DND-41 (cell line): ENCODE results near the gene RELCH.

Experiments used
- ATAC-seq: fragments of 200-7000 bp; cut with Tn5 transposase; 3 replicates; pipeline ENCODE4 v1.9.1; 2021; ENCODE audit warnings: low read depth; ENCODE audit not compliant: insufficient read depth
- DNase-seq: peaks from one replicate; pipeline ENCODE4 v3.0.0-alpha.2; 2020
- H2AFZ ChIP-seq: 2 replicates; pipeline ENCODE4 v1.6.0; 2012; ENCODE audit warnings: low read depth, low read length
- H3K27ac ChIP-seq: 2 replicates; pipeline ENCODE4 v1.5.1; 2012; ENCODE audit warnings: low read length, inconsistent platforms
- H3K27me3 ChIP-seq: fragments of 200-600 bp; sonication (generic); 2 replicates; pipeline ENCODE4 v1.6.0; 2012; ENCODE audit warnings: low read length, mild to moderate bottlenecking, inconsistent platforms; ENCODE audit not compliant: insufficient read depth, poor library complexity
- H3K36me3 ChIP-seq: 2 replicates; pipeline ENCODE4 v1.5.1; 2012; ENCODE audit warnings: low read length, inconsistent platforms; ENCODE audit not compliant: insufficient read depth
- H3K4me1 ChIP-seq: 2 replicates; pipeline ENCODE4 v1.5.1; 2012; ENCODE audit warnings: mild to moderate bottlenecking, low read length; ENCODE audit not compliant: insufficient read depth
- H3K4me2 ChIP-seq: 2 replicates; pipeline ENCODE4 v1.6.0; 2012; ENCODE audit warnings: mild to moderate bottlenecking, moderate library complexity, low read length, inconsistent platforms; ENCODE audit not compliant: insufficient read depth
- H3K4me3 ChIP-seq, 2 experiments: fragments of 200-600 bp in 1 of 2; shearing (Covaris generic) in 1 of 2; 2 replicates each; pipeline ENCODE4 v1.5.1; 2012 to 2016; ENCODE audit warnings: inconsistent platforms in 2 of 2, low read length in 2 of 2, mild to moderate bottlenecking in 2 of 2, low read depth in 1 of 2, moderate library complexity in 1 of 2
- H3K79me2 ChIP-seq: 2 replicates; pipeline ENCODE4 v1.6.0; 2012; ENCODE audit warnings: low read length, inconsistent platforms; ENCODE audit not compliant: insufficient read depth
- H3K9ac ChIP-seq: 2 replicates; pipeline ENCODE4 v1.6.0; 2012; ENCODE audit warnings: low read depth, mild to moderate bottlenecking, inconsistent platforms, low read length, moderate library complexity
- H3K9me3 ChIP-seq: 2 replicates; pipeline ENCODE4 v1.5.1; 2012; ENCODE audit warnings: low read length, moderate library complexity, mild to moderate bottlenecking, inconsistent platforms; ENCODE audit not compliant: insufficient read depth, severe bottlenecking
- H4K20me1 ChIP-seq: 2 replicates; pipeline ENCODE4 v1.6.0; 2012; ENCODE audit warnings: low read length; ENCODE audit not compliant: insufficient read depth
- EZH2 ChIP-seq: IDR thresholded peaks from 3 replicates; pipeline ENCODE4 v1.6.1; 2012; ENCODE audit warnings: borderline replicate concordance, low read depth, mild to moderate bottlenecking, moderate library complexity, low read length, inconsistent platforms; ENCODE audit not compliant: severe bottlenecking
- TF ChIP-seq, protein P1 (sequence below): IDR thresholded peaks from 2 replicates; pipeline ENCODE4 v1.5.1; 2012; ENCODE audit warnings: borderline replicate concordance, low read length, moderate library complexity, mild to moderate bottlenecking; ENCODE audit not compliant: poor library complexity, severe bottlenecking; ENCODE audit errors: extremely low read depth

RELCH gene

DNA sequence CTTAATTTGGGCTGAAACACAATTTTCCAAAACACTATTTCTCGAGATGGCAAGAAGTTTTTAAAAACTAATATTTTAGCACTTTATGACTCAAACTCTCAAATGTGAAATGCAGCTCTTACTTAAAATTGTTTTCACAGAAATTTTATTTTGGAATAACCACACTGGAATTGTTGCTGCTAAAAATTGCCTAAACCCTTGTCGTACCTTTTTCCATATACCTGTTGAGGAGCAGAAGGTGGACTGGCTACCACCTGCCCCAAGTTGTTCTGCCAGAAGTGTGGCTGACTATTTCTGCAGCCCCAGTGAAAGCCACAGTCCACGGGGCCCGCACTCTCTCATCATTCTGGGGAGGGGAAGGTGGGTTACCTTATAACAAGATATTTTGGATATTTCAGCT, 161.4 kb downstream of the RELCH start:
- no peaks in the 10 kb centered on the region for H3K36me3 ChIP-seq
- no peak for ATAC-seq
- H3K4me1 ChIP-seq: no peaks in the 10 kb centered on the region
- no peak overlapping the region for H3K9ac ChIP-seq
- H3K4me2 ChIP-seq: no peak overlapping the region
- H3K9me3 ChIP-seq: no peaks in the 10 kb centered on the region
- no peak overlapping the region for H3K4me3 ChIP-seq
- peaks cover 26% of the 10 kb centered on the region for H3K27me3 ChIP-seq
- TF ChIP-seq, protein P1, sequence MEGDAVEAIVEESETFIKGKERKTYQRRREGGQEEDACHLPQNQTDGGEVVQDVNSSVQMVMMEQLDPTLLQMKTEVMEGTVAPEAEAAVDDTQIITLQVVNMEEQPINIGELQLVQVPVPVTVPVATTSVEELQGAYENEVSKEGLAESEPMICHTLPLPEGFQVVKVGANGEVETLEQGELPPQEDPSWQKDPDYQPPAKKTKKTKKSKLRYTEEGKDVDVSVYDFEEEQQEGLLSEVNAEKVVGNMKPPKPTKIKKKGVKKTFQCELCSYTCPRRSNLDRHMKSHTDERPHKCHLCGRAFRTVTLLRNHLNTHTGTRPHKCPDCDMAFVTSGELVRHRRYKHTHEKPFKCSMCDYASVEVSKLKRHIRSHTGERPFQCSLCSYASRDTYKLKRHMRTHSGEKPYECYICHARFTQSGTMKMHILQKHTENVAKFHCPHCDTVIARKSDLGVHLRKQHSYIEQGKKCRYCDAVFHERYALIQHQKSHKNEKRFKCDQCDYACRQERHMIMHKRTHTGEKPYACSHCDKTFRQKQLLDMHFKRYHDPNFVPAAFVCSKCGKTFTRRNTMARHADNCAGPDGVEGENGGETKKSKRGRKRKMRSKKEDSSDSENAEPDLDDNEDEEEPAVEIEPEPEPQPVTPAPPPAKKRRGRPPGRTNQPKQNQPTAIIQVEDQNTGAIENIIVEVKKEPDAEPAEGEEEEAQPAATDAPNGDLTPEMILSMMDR: no peak
- TF ChIP-seq EZH2: no peak
- no peak overlapping the region for H2AFZ ChIP-seq
- H3K27ac ChIP-seq: no peak overlapping the region
- no peak for DNase-seq
- no peaks in the 10 kb centered on the region for H3K79me2 ChIP-seq
- no peaks in the 10 kb centered on the region for H4K20me1 ChIP-seq

DNA sequence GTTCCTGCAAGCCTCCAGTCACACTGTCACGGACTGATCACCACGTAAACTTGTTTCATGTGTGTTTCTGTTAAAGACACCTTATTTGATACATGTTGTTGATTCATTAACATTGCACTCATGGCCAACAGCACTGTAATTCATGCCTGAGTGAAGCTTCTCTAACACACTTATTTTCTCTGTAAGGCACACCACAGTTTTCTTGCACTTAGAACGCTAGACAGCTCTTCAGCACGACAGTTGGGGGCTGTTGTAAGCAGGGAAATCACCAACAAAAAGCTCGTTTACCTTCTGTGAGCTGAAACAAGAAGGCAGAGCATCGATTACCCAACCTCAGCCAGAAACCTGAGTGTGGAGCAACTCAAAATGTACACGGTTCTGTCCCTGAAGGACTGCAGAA, 166.1 kb downstream of the RELCH start:
- ATAC-seq: no peak

DNA sequence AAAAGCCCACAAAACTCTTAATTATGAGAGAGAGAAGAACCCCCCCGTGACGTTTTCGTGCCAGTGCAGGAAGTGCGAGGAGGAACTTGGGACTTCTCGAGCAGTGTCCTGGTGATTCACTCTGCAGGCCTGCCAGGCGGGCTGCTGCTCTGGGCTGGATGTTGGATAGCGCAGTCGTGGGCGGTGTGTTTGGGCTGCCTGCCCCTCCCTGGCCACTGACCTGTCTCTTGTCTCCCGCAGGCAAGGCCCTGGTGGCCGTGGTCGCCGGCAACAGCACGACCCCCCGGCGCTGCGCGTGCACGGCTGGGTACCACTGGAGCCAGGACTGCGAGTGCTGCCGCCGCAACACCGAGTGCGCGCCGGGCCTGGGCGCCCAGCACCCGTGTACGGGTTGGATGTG, 167.1 kb downstream of the RELCH start:
- no peak overlapping the region for H3K27ac ChIP-seq
- H2AFZ ChIP-seq: no peak overlapping the region
- H3K27me3 ChIP-seq: peaks cover 3% of the 10 kb centered on the region
- ATAC-seq (no peak), DNase-seq (no peak)
- no peak for TF ChIP-seq EZH2
- TF ChIP-seq, protein P1: no peak
- no peak overlapping the region for H3K9ac ChIP-seq
- H3K4me3 ChIP-seq: no peak overlapping the region
- no peak overlapping the region for H3K4me2 ChIP-seq
- no peaks in the 10 kb centered on the region for H4K20me1 ChIP-seq
- no peaks in the 10 kb centered on the region for H3K36me3 ChIP-seq
- no peaks in the 10 kb centered on the region for H3K4me1 ChIP-seq
- no peaks in the 10 kb centered on the region for H3K79me2 ChIP-seq
- no peaks in the 10 kb centered on the region for H3K9me3 ChIP-seq

More for the DNA sequence above, 166.1 kb downstream of the RELCH start:
- H3K4me3 ChIP-seq: no peak overlapping the region
- H3K27ac ChIP-seq: no peak overlapping the region
- no peaks in the 10 kb centered on the region for H3K79me2 ChIP-seq
- H3K4me2 ChIP-seq: no peak overlapping the region
- TF ChIP-seq, protein P1: no peak
- no peak for TF ChIP-seq EZH2
- peaks cover 3% of the 10 kb centered on the region for H3K27me3 ChIP-seq
- no peak for DNase-seq
- no peaks in the 10 kb centered on the region for H3K9me3 ChIP-seq
- H3K9ac ChIP-seq: no peak overlapping the region
- H3K4me1 ChIP-seq: no peaks in the 10 kb centered on the region
- no peaks in the 10 kb centered on the region for H3K36me3 ChIP-seq
- no peak overlapping the region for H2AFZ ChIP-seq
- H4K20me1 ChIP-seq: no peaks in the 10 kb centered on the region
